ENCODE measurements around the gene ARMC7. TPM values are rescaled to one million over a fixed set of nuclear protein-coding genes. Genes with fewer than 3 reads are reported as not detected.

ARMC7 gene
- total and polyA plus RNA-seq, 12 donors, result 3.7 to 13.8 (median 7.8) TPM

DNA sequence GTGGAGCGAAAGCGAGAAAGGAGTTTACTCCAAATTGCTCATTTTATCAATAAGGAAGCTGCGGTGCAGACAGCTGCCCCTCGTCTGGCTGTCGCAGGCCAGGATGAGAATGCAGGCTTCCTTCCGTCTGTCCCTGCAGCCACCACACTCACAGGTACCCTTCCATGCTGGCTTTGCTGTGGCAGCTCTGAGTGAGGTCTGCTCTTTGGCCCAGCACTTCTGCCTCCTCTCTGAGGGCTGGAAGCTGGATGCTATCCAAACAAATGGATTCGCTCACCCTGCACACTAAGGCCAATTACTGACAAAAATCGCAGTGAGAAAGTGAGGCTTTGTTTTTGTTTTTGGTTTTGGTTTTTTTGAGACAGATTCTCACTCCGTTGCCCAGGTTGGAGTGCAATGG is 7.0 kb downstream of the ARMC7 start:
- no peak overlapping the region for H3K27ac ChIP-seq
- H3K36me3 ChIP-seq (replicated peaks in 1 of 2), result no peaks in the 10 kb centered on the region
- intact Hi-C loops (cut with DNase I), result loop anchor here (10.0 kb wide), 2 partner anchors 78 to 88 kb away; partner anchors contain the start of gene NUP85 (in 1 of the 2)
- peaks cover 0 to 10% of the 10 kb centered on the region in 2 donors for H3K4me1 ChIP-seq (replicated peaks in 1 of 2)
- H3K4me3 ChIP-seq, result no peak overlapping the region
- no peaks in the 10 kb centered on the region for H3K9me3 ChIP-seq (replicated peaks in 1 of 3)
- no peak for DNase-seq
- 71 to 85% (median 76%) methylated on average over 9 of the region's 9 CpGs for WGBS, 4 donors
- TF ChIP-seq, protein P1, sequence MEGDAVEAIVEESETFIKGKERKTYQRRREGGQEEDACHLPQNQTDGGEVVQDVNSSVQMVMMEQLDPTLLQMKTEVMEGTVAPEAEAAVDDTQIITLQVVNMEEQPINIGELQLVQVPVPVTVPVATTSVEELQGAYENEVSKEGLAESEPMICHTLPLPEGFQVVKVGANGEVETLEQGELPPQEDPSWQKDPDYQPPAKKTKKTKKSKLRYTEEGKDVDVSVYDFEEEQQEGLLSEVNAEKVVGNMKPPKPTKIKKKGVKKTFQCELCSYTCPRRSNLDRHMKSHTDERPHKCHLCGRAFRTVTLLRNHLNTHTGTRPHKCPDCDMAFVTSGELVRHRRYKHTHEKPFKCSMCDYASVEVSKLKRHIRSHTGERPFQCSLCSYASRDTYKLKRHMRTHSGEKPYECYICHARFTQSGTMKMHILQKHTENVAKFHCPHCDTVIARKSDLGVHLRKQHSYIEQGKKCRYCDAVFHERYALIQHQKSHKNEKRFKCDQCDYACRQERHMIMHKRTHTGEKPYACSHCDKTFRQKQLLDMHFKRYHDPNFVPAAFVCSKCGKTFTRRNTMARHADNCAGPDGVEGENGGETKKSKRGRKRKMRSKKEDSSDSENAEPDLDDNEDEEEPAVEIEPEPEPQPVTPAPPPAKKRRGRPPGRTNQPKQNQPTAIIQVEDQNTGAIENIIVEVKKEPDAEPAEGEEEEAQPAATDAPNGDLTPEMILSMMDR (IDR thresholded peaks at IDR 0.05), result no peak
- no peak for TF ChIP-seq POLR2A (IDR thresholded peaks at IDR 0.05)
- H3K27me3 ChIP-seq, result no peaks in the 10 kb centered on the region

DNA sequence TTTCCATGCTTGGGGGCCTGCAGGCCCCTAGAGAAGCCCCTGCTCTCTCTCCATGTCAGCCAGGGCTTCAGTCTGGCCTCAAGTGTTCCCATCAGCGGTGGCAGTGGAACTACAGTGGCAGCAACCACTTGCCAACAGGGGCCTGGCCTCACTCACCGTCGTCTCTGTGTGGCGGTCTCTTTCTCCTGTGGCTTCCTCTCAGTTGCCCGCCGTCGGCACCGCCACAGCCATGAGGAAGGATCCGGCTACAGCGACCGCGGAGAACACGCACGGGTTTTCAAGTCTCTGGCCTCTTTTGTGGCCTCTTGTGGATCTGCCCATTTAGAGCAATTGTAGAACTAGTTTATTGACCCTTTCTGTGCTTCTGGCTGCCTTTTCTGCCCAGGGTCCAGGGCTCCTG is 8.5 kb downstream of the ARMC7 start:
- Histone ChIP-seq H3K27ac (no peak overlapping the region), H3K4me1 (replicated peaks in 1 of 2) (peaks cover 0 to 10% of the 10 kb centered on the region in 2 donors), H3K4me3 (no peak overlapping the region), H3K9me3 (replicated peaks in 1 of 3) (no peaks in the 10 kb centered on the region), H3K36me3 (replicated peaks in 1 of 2) (no peaks in the 10 kb centered on the region), H3K27me3 (no peaks in the 10 kb centered on the region)
- intact Hi-C loops (cut with DNase I), result loop anchor here (10.0 kb wide), 2 partner anchors 76 to 86 kb away; partner anchors contain the start of gene NUP85 (in 1 of the 2)
- DNase-seq, result no peak
- TF ChIP-seq POLR2A (IDR thresholded peaks at IDR 0.05), result no peak
- 91 to 97% (median 96%) methylated on average over 13 to 14 of the region's 14 CpGs for WGBS, 4 donors

DNA sequence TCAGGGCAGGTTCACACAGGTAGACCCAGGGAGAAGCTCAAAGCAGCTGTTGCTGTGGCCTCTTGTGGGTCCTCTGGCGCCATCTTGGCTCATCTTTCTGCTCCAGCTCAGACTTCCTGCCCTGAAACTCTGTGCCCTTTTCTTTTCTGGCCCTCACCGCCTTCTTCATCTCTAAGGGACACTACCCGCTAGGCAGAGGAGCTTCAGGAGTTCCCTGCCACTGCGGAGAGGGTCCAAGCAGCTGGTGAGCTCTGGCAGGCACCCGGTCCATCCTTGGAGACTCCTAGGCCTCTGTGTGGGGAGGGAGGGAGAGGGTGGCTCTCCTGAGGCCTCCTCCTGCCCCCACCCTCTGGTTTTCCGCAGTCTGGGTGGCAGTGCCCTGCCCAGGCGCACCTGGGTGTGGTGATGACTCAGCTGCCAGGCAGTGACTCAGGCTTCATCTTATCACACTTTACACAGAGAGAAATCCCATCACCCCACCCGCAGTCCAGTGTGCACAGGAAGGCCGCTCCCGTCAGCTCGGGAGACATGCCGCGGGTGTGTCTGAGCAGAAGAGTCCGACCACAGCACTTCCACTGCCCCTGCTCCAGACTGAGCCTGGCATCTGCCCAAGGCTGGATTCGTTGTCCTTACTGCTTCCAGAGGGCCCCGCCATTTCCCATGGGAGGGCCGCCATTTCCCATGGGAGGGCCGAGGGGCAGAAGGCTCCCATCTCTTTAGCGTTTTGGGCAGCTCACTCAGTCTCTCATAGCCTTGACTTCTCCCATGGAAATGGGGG is 14.5 kb downstream of the ARMC7 start:
- intact Hi-C loops (cut with DNase I), result loop anchor here in 1 of 2 donors (10.0 kb wide), 1 partner anchor 51 kb away; no protein-coding TSS in a partner anchor
- Histone ChIP-seq H3K27me3 (no peaks in the 10 kb centered on the region), H3K9me3 (replicated peaks in 1 of 3) (no peaks in the 10 kb centered on the region), H3K36me3 (replicated peaks in 1 of 2) (peaks cover 0 to under 1% of the 10 kb centered on the region in 2 donors), H3K4me3 (no peak overlapping the region), H3K27ac (peak overlapping the region in 3 of 5 donors; percentile 37 to 80 (median 56)), H3K4me1 (replicated peaks in 1 of 2) (peaks cover 10 to 11% of the 10 kb centered on the region in 2 donors)
- WGBS, 4 donors, result 37 to 58% (median 50%) methylated on average over 11 to 19 of the region's 19 CpGs
- TF ChIP-seq, protein P1 (IDR thresholded peaks at IDR 0.05), result no peak
- TF ChIP-seq POLR2A (IDR thresholded peaks at IDR 0.05), result peak in 1 of 2 donors; percentile 38
- DNase-seq, result peak; percentile 80 to 94 (median 92)

DNA sequence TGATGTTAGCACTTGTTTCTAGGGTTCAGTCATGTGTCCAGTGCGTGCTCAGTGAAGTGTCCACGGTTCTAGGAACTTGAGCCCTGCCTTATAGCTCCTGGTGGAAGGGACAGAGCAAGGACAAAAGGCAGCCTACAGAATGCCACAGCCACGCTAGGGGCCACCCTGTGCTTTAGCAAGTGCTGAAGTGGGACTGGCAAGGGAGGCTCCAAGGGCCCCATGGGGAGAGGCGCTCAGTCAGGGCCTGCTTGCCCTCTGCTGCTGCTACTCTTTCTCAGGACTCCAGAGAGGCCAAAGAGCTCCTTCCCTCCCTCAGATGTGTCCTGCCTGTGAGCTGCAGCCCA is 15.0 kb downstream of the ARMC7 start:
- Histone ChIP-seq H3K27me3 (no peaks in the 10 kb centered on the region), H3K4me1 (replicated peaks in 1 of 2) (peaks cover 10 to 11% of the 10 kb centered on the region in 2 donors), H3K4me3 (no peak overlapping the region), H3K9me3 (replicated peaks in 1 of 3) (no peaks in the 10 kb centered on the region), H3K36me3 (replicated peaks in 1 of 2) (peaks cover 0 to 6% of the 10 kb centered on the region in 2 donors), H3K27ac (peak overlapping the region in 3 of 5 donors; percentile 37 to 80 (median 47))
- DNase-seq, result no peak
- no peak for TF ChIP-seq POLR2A (IDR thresholded peaks at IDR 0.05)
- TF ChIP-seq, protein P1 (IDR thresholded peaks at IDR 0.05), result no peak
- 80 to 93% (median 89%) methylated on average over 1 to 4 of the region's 4 CpGs for WGBS, 4 donors
- intact Hi-C loops (cut with DNase I), result loop anchor here in 1 of 2 donors (10.0 kb wide), 1 partner anchor 50 kb away; no protein-coding TSS in a partner anchor
